IMR-90 (cell line): Measurements from ENCODE around the gene ADD1. TPM values are rescaled to one million over a fixed set of nuclear protein-coding genes. Genes with fewer than 3 reads are reported as not detected.

ENCODE experiments used
- ATAC-seq: fragments of 200-7000 bp; cut with Tn5 transposase; 2 replicates; pipeline ENCODE4 v1.9.1; 2020; ENCODE audit warnings: low read depth, mild to moderate bottlenecking, moderate library complexity
- BruUV-seq: library from RNA; stranded (reverse); fragments of 400-500 nt; replicated peaks from 2 replicates; lab custom pipeline; 2021; lab: Mats Ljungman, UMichigan
- CTCF ChIA-PET: fragments of 300-600 bp; formaldehyde crosslinking; extraction: SDS; loops from one replicate; lab custom pipeline; 2021; ENCODE audit warnings: antibody characterized with exemption; lab: Yijun Ruan, JAX
- POLR2A ChIA-PET: fragments of 300-600 bp; sonication (Branson Sonifier 250); formaldehyde crosslinking; loops from one replicate; lab custom pipeline; 2022; ENCODE audit warnings: antibody characterized with exemption; ENCODE audit not compliant: unreplicated experiment; lab: Charles Lee
- DNase-seq: peaks from one replicate; pipeline ENCODE4 v3.0.0; 2013
- H2AFZ ChIP-seq: replicated peaks from 2 replicates; pipeline ENCODE3; 2013; ENCODE audit warnings: low read length, mild to moderate bottlenecking; ENCODE audit not compliant: poor library complexity
- H2AK5ac ChIP-seq: 2 replicates; pipeline ENCODE4 v1.6.1; 2013; ENCODE audit warnings: low read depth, low read length, inconsistent platforms
- H2AK9ac ChIP-seq: replicated peaks from 2 replicates; pipeline ENCODE3; 2013; ENCODE audit warnings: mild to moderate bottlenecking, low read depth, low read length, moderate library complexity; ENCODE audit not compliant: poor library complexity
- H2BK120ac ChIP-seq: 2 replicates; pipeline ENCODE4 v1.6.1; 2013; ENCODE audit warnings: low read depth, low read length, inconsistent platforms
- H2BK15ac ChIP-seq: 3 replicates; pipeline ENCODE4 v1.6.1; 2013; ENCODE audit warnings: low read depth, low read length, inconsistent platforms
- H2BK20ac ChIP-seq: 2 replicates; pipeline ENCODE4 v1.6.1; 2013; ENCODE audit warnings: low read depth, mild to moderate bottlenecking, inconsistent platforms, low read length, moderate library complexity
- H2BK5ac ChIP-seq: 2 replicates; pipeline ENCODE4 v1.6.1; 2013; ENCODE audit warnings: mild to moderate bottlenecking, low read depth, low read length, inconsistent platforms; ENCODE audit not compliant: poor library complexity, severe bottlenecking
- H3K14ac ChIP-seq: replicated peaks from 2 replicates; pipeline ENCODE4 v1.6.1; 2013; ENCODE audit warnings: low read depth, low read length, inconsistent platforms
- H3K18ac ChIP-seq: 2 replicates; pipeline ENCODE4 v1.6.1; 2013; ENCODE audit warnings: low read depth, low read length, control low read depth
- H3K23ac ChIP-seq: 2 replicates; pipeline ENCODE4 v1.6.1; 2013; ENCODE audit warnings: low read depth, low read length, inconsistent platforms
- H3K27ac ChIP-seq: 2 replicates; pipeline ENCODE4 v1.5.1; 2013; ENCODE audit warnings: mild to moderate bottlenecking, control low read depth, low read length; ENCODE audit not compliant: insufficient read depth
- H3K27me3 ChIP-seq: 2 replicates; pipeline ENCODE4 v1.6.1; 2013; ENCODE audit warnings: low read length; ENCODE audit not compliant: control insufficient read depth, insufficient read depth
- H3K36me3 ChIP-seq: 2 replicates; pipeline ENCODE4 v1.6.1; 2013; ENCODE audit warnings: low read length, mixed read lengths; ENCODE audit not compliant: control insufficient read depth, insufficient read depth
- H3K4ac ChIP-seq: 2 replicates; pipeline ENCODE4 v1.6.1; 2013; ENCODE audit warnings: low read depth, low read length, inconsistent platforms
- H3K4me1 ChIP-seq: 2 replicates; pipeline ENCODE4 v1.6.1; 2013; ENCODE audit warnings: low read length, mixed read lengths; ENCODE audit not compliant: control insufficient read depth, insufficient read depth
- H3K4me2 ChIP-seq: 2 replicates; pipeline ENCODE4 v1.6.1; 2013; ENCODE audit warnings: low read depth, mild to moderate bottlenecking, control low read depth, low read length, moderate library complexity
- H3K4me3 ChIP-seq: 2 replicates; pipeline ENCODE4 v1.5.1; 2013; ENCODE audit warnings: low read depth, mild to moderate bottlenecking, control low read depth, low read length, moderate library complexity; ENCODE audit not compliant: insufficient read depth
- H3K56ac ChIP-seq: 2 replicates; pipeline ENCODE4 v1.6.1; 2013; ENCODE audit warnings: low read length, inconsistent platforms; ENCODE audit not compliant: insufficient read depth; ENCODE audit errors: extremely low read depth
- H3K79me1 ChIP-seq, 2 experiments: 2 replicates each; pipeline ENCODE4 v1.6.1; 2013; ENCODE audit warnings: low read length in 2 of 2, inconsistent platforms in 1 of 2, low read depth in 1 of 2
- H3K9ac ChIP-seq: 2 replicates; pipeline ENCODE4 v1.6.1; 2013; ENCODE audit warnings: low read depth, low read length, control low read depth
- H3K9me1 ChIP-seq: 2 replicates; pipeline ENCODE4 v1.6.1; 2013; ENCODE audit warnings: low read length, inconsistent platforms; ENCODE audit not compliant: insufficient read depth
- H3K9me3 ChIP-seq: 2 replicates; pipeline ENCODE4 v1.6.1; 2013; ENCODE audit warnings: low read length; ENCODE audit not compliant: control insufficient read depth, insufficient read depth
- H4K20me1 ChIP-seq: 2 replicates; pipeline ENCODE4 v1.6.1; 2013; ENCODE audit warnings: low read length, inconsistent platforms; ENCODE audit not compliant: insufficient read depth
- H4K5ac ChIP-seq: 2 replicates; pipeline ENCODE4 v1.6.1; 2013; ENCODE audit warnings: mild to moderate bottlenecking, low read depth, low read length, control low read depth
- H4K8ac ChIP-seq, 2 experiments: 2 replicates each; pipeline ENCODE4 v1.6.1; 2013; ENCODE audit warnings: low read depth in 2 of 2, low read length in 2 of 2, control low read depth in 1 of 2, inconsistent platforms in 1 of 2
- H4K91ac ChIP-seq: 2 replicates; pipeline ENCODE4 v1.6.1; 2013; ENCODE audit warnings: low read depth, low read length, inconsistent platforms; ENCODE audit not compliant: insufficient read depth
- CEBPB ChIP-seq: IDR thresholded peaks from 2 replicates; pipeline ENCODE4 v1.6.1; 2012; ENCODE audit warnings: low read depth, low read length, improper control_type of control experiment
- CHD1 ChIP-seq: IDR thresholded peaks from 2 replicates; pipeline ENCODE4 v1.6.1; 2012; ENCODE audit warnings: low read depth, low read length, improper control_type of control experiment
- MAFK ChIP-seq: IDR thresholded peaks from 2 replicates; pipeline ENCODE4 v1.6.1; 2012; ENCODE audit warnings: low read depth, low read length, improper control_type of control experiment
- RFX5 ChIP-seq: IDR thresholded peaks from 2 replicates; pipeline ENCODE4 v1.8.0; 2012; ENCODE audit warnings: low read depth, mild to moderate bottlenecking, low read length, moderate library complexity
- SMC3 ChIP-seq: fragments of 150-350 bp; IDR thresholded peaks from 2 replicates; pipeline ENCODE4 v1.6.1; 2016; ENCODE audit warnings: low read depth, mild to moderate bottlenecking, antibody characterized with exemption, low read length, moderate library complexity
- WGBS, 2 experiments: methylation state at CpG; one replicate each; pipeline versions ENCODE4 v1.1.5 to v1.1.7; 2013; ENCODE audit warnings: missing lambda C conversion rate in 2 of 2; ENCODE audit not compliant: insufficient read length in 1 of 2; ENCODE audit errors: extremely low coverage in 2 of 2; 5-methylcytosine and 5-hydroxymethylcytosine counted together
- dilution Hi-C: fragments of 300-500 bp; cut with HindIII; formaldehyde crosslinking; loops from one replicate; pipeline ENCODE4 v1.14.3; 2018; ENCODE audit warnings: low sequenced_read_pairs; ENCODE audit not compliant: unreplicated experiment
- in situ Hi-C: fragments of 300-500 bp; cut with MboI; formaldehyde crosslinking; loops from 3 replicates; pipeline ENCODE4 v1.14.3; 2019; ENCODE audit warnings: low sequenced_read_pairs, inconsistent platforms, mixed read lengths
- intact Hi-C: fragments of 100-400 bp; cut with micrococcal nuclease; formaldehyde crosslinking; loops from 2 replicates; pipeline ENCODE4 v1.10.0; 2022
- polyA plus RNA-seq, 3 experiments: library from polyadenylated mRNA; depleted of rRNA; stranded (reverse); fragments of >200 nt; gene quantifications; 2 replicates each; pipeline ENCODE4 v1.2.3, GENCODE V29; 2012; ENCODE audit warnings: low replicate concordance in 1 of 3
- total RNA-seq: library from RNA; depleted of rRNA; stranded (reverse); fragments of >200 nt; gene quantifications from 2 replicates; pipeline ENCODE4 v1.2.3, GENCODE V29; 2012

Gene ADD1
- total and polyA plus RNA-seq, 2 of the 4 experiments (the other 2 are of a cell fraction): 122 to 215 TPM

DNA sequence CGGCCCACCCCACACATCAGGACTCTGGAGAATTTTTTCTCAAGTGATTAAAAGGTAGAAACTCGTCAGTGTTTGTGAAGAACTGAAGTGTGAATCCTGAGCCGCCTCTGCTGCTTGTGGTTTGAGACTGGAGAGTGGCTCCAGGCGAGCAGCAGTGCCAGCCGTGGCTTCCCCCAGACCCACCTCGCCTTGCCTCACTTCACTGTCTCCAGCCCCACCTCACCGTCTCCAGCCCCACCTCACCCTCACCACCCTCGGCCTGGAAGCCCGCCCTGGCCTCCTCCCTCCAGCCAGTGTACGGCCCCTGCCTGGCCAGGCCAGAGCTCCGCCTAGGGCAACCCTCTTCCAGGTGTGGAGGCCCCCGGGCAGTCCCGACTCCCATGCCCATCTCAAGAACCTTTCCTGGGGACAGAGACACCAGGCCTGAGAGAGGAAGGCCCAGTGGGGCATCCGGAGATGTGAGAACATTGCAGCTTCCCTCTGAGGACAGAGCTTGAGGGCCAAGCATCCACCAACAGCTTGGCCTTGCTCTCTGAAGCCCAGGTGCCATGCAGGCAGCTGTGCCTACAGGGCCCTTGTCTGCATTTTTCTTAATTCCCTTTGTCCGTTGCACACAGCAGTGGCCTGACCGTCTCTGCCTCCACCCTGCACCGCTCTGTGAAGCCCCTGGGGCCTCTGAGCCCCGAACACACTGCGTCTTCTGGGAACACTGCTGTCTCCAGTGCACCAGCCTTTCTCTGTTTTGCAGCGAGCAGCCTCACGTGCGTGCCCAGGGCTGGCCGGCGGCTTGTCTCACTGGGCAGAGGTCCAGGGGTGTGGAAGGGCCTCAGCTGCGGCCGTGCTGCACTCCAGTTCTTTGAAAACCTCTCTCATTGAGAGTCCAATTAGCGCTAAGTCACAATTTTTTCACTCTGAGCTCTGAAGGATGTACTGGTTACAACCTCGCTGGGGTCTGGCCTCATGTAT lies 37.0 kb upstream of the ADD1 start (continued):
- TF ChIP-seq SMC3 (no peak), RFX5 (no peak), MAFK (no peak), CEBPB (no peak)

DNA sequence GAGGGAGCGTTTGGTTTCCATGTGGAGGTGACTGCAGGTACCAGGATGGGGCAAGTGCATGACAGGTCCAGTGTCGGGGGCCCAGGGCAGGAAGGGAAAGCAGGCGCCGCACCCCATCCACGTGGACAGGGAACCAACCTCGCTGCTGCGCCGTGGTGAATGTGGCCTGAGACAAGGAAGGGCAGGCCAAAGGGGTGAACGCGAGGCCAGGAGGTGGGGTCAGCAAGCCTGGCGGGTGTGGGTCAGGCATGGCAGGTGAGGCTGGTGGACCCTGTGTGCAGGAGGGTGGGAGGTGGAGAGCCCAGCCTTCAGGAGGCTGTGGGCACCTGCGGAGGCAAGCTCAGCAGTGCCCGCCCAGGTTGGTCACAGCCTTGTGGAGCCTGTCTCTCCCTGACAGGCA lies 36.1 kb upstream of the ADD1 start:
- Histone ChIP-seq H3K27ac (no peak overlapping the region), H3K56ac (no peak overlapping the region), H2BK120ac (no peak overlapping the region), H3K4me2 (no peak overlapping the region), H3K36me3 (0 out of 2 replicates have a peak, but pooled peaks cover 2% of the 10 kb centered on the region), H4K20me1 (peaks cover 13% of the 10 kb centered on the region; the same call in 1 of the 2 replicates), H3K18ac (no peak overlapping the region), H3K4me1 (peaks cover 22% of the 10 kb centered on the region), H2AK5ac (no peak overlapping the region), H3K4me3 (no peak overlapping the region), H4K91ac (no peak overlapping the region), H2BK15ac (no peak overlapping the region), H3K9me1 (peaks cover 13% of the 10 kb centered on the region), H3K4ac (0 out of 2 replicates have a peak overlapping the region, but pooled peaks have one; percentile 46), H2BK5ac (no peak overlapping the region), H3K14ac (no peak overlapping the region), H4K5ac (no peak overlapping the region), H4K8ac (no peak overlapping the region), H3K9me3 (no peaks in the 10 kb centered on the region), H3K9ac (no peak overlapping the region), H2AK9ac (peak overlapping the region; percentile 26), H3K23ac (0 out of 2 replicates have a peak overlapping the region, but pooled peaks have one; percentile 17), H3K79me1 (peaks cover 0 to 63% of the 10 kb centered on the region in 2 experiments; a peak in 3 of 4 replicates), H2BK20ac (peak overlapping the region; percentile 14; the same call in 1 of the 2 replicates), H3K27me3 (no peaks in the 10 kb centered on the region), H2AFZ (no peak overlapping the region)
- intact Hi-C loops: no loop called here
- dilution Hi-C loops: no loop called here
- DNase-seq: no peak
- in situ Hi-C loops: no loop called here
- BruUV-seq: no TSS peak
- POLR2A ChIA-PET: no interaction called here
- no peak for ATAC-seq
- no peak for TF ChIP-seq CHD1
- CTCF ChIA-PET: no interaction called here
- WGBS, 2 experiments: 91% methylated on average over 5 of the region's 13 CpGs; no CpG with 5 or more reads in 1 of the 2 experiments
